ENCODE results near the gene SCAF8. TPM values are rescaled to one million over a fixed set of nuclear protein-coding genes. Genes with fewer than 3 reads are reported as not detected.
"Not testable (repeated sequence)": the region's sequence is repeated elsewhere in the genome, so short reads cannot be mapped to it uniquely, and the experiment has no call there.

SCAF8 gene
- total RNA-seq, 1 donor from 2014 or later = 37.7 TPM

- Mint-ChIP-seq H3K27me3 (ENCODE audit: insufficient read depth) (no peaks in the 10 kb centered on the region), H3K27ac (no peak overlapping the region), H3K4me3 (no peak overlapping the region), H3K4me1 (ENCODE audit: low read depth) (peaks cover 19% of the 10 kb centered on the region), H3K9me3 (no peaks in the 10 kb centered on the region), H3K36me3 (ENCODE audit: low read depth) (peaks cover 31% of the 10 kb centered on the region)
- DNase-seq (ENCODE audit: low spot score) = no peak
- intact Hi-C loops (cut with micrococcal nuclease) = no loop called here
Measured at GRCh38 chr6:154797857-154798256, 64.6 kb downstream of the SCAF8 start.

GRCh38 chr6:154800338-154800737 is 67.1 kb downstream of the SCAF8 start:
- no peaks in the 10 kb centered on the region for H3K9me3 Mint-ChIP-seq
- H3K4me3 Mint-ChIP-seq = no peak overlapping the region
- H3K36me3 Mint-ChIP-seq (ENCODE audit: low read depth) = peaks cover 38% of the 10 kb centered on the region
- H3K4me1 Mint-ChIP-seq (ENCODE audit: low read depth) = peaks cover 19% of the 10 kb centered on the region
- DNase-seq (ENCODE audit: low spot score) = no peak
- no peaks in the 10 kb centered on the region for H3K27me3 Mint-ChIP-seq (ENCODE audit: insufficient read depth)
- H3K27ac Mint-ChIP-seq = peak overlapping the region; percentile 0
- intact Hi-C loops (cut with micrococcal nuclease) = loop anchor here (10.0 kb wide), 1 partner anchor 646 kb away; no protein-coding TSS in a partner anchor

GRCh38 chr6:154805288-154805911 is 72.2 kb downstream of the SCAF8 start:
- no peaks in the 10 kb centered on the region for H3K27me3 Mint-ChIP-seq (ENCODE audit: insufficient read depth)
- peaks cover 37% of the 10 kb centered on the region for H3K36me3 Mint-ChIP-seq (ENCODE audit: low read depth)
- H3K4me1 Mint-ChIP-seq (ENCODE audit: low read depth) = peaks cover 4% of the 10 kb centered on the region
- intact Hi-C loops (cut with micrococcal nuclease) = loop anchor here (1.0 to 10.0 kb wide), 3 partner anchors 72 to 651 kb away; partner anchors contain the start of gene SCAF8
- no peaks in the 10 kb centered on the region for H3K9me3 Mint-ChIP-seq
- H3K27ac Mint-ChIP-seq = no peak overlapping the region
- no peak for DNase-seq (ENCODE audit: low spot score)
- no peak overlapping the region for H3K4me3 Mint-ChIP-seq

- Mint-ChIP-seq H3K9me3 (peaks cover 3% of the 10 kb centered on the region), H3K27me3 (ENCODE audit: insufficient read depth) (no peaks in the 10 kb centered on the region), H3K36me3 (ENCODE audit: low read depth) (peaks cover 48% of the 10 kb centered on the region), H3K4me3 (no peak overlapping the region), H3K27ac (no peak overlapping the region), H3K4me1 (ENCODE audit: low read depth) (no peaks in the 10 kb centered on the region)
- intact Hi-C loops (cut with micrococcal nuclease) = loop anchor here (10.0 kb wide), 1 partner anchor 652 kb away; no protein-coding TSS in a partner anchor
- DNase-seq (ENCODE audit: low spot score) = no peak
Measured at GRCh38 chr6:154806804-154807203, 73.6 kb downstream of the SCAF8 start.

GRCh38 chr6:154811663-154812062 is 78.4 kb downstream of the SCAF8 start:
- H3K36me3 Mint-ChIP-seq (ENCODE audit: low read depth) = peaks cover 58% of the 10 kb centered on the region
- H3K4me3 Mint-ChIP-seq; DNase-seq (ENCODE audit: low spot score); H3K9me3 Mint-ChIP-seq; H3K27ac Mint-ChIP-seq; H3K27me3 Mint-ChIP-seq (ENCODE audit: insufficient read depth); H3K4me1 Mint-ChIP-seq (ENCODE audit: low read depth); intact Hi-C loops (cut with micrococcal nuclease): not testable (repeated sequence)

GRCh38 chr6:154814063-154814462 is 80.8 kb downstream of the SCAF8 start:
- no peak for DNase-seq (ENCODE audit: low spot score)
- H3K4me1 Mint-ChIP-seq (ENCODE audit: low read depth) = no peaks in the 10 kb centered on the region
- peaks cover 60% of the 10 kb centered on the region for H3K36me3 Mint-ChIP-seq (ENCODE audit: low read depth)
- intact Hi-C loops (cut with micrococcal nuclease) = no loop called here
- no peaks in the 10 kb centered on the region for H3K27me3 Mint-ChIP-seq (ENCODE audit: insufficient read depth)
- H3K27ac Mint-ChIP-seq = no peak overlapping the region
- no peak overlapping the region for H3K4me3 Mint-ChIP-seq
- H3K9me3 Mint-ChIP-seq = peaks cover 3% of the 10 kb centered on the region

GRCh38 chr6:154815938-154816820 is 83.0 kb downstream of the SCAF8 start:
- H3K9me3 Mint-ChIP-seq = peaks cover 3% of the 10 kb centered on the region
- no peak overlapping the region for H3K27ac Mint-ChIP-seq
- no peak overlapping the region for H3K4me3 Mint-ChIP-seq
- no peak for DNase-seq (ENCODE audit: low spot score)
- no peaks in the 10 kb centered on the region for H3K27me3 Mint-ChIP-seq (ENCODE audit: insufficient read depth)
- intact Hi-C loops (cut with micrococcal nuclease) = no loop called here
- peaks cover 55% of the 10 kb centered on the region for H3K36me3 Mint-ChIP-seq (ENCODE audit: low read depth)
- H3K4me1 Mint-ChIP-seq (ENCODE audit: low read depth) = no peaks in the 10 kb centered on the region

GRCh38 chr6:154821099-154821498 is 87.9 kb downstream of the SCAF8 start:
- Mint-ChIP-seq H3K9me3 (no peaks in the 10 kb centered on the region), H3K4me1 (ENCODE audit: low read depth) (peaks cover 10% of the 10 kb centered on the region), H3K36me3 (ENCODE audit: low read depth) (peaks cover 52% of the 10 kb centered on the region), H3K4me3 (no peak overlapping the region), H3K27me3 (ENCODE audit: insufficient read depth) (no peaks in the 10 kb centered on the region), H3K27ac (no peak overlapping the region)
- no peak for DNase-seq (ENCODE audit: low spot score)
- intact Hi-C loops (cut with micrococcal nuclease) = no loop called here

- H3K27me3 Mint-ChIP-seq (ENCODE audit: insufficient read depth) = no peaks in the 10 kb centered on the region
- DNase-seq (ENCODE audit: low spot score) = no peak
- H3K36me3 Mint-ChIP-seq (ENCODE audit: low read depth) = peaks cover 47% of the 10 kb centered on the region
- intact Hi-C loops (cut with micrococcal nuclease) = no loop called here
- H3K4me3 Mint-ChIP-seq = no peak overlapping the region
- H3K27ac Mint-ChIP-seq = no peak overlapping the region
- peaks cover 10% of the 10 kb centered on the region for H3K4me1 Mint-ChIP-seq (ENCODE audit: low read depth)
- H3K9me3 Mint-ChIP-seq = no peaks in the 10 kb centered on the region
Measured at GRCh38 chr6:154821638-154822037, 88.4 kb downstream of the SCAF8 start.

GRCh38 chr6:154822947-154823558 is 89.8 kb downstream of the SCAF8 start:
- H3K4me3 Mint-ChIP-seq = no peak overlapping the region
- peaks cover 10% of the 10 kb centered on the region for H3K4me1 Mint-ChIP-seq (ENCODE audit: low read depth)
- intact Hi-C loops (cut with micrococcal nuclease) = no loop called here
- peaks cover 41% of the 10 kb centered on the region for H3K36me3 Mint-ChIP-seq (ENCODE audit: low read depth)
- no peak for DNase-seq (ENCODE audit: low spot score)
- H3K27ac Mint-ChIP-seq = no peak overlapping the region
- H3K9me3 Mint-ChIP-seq = no peaks in the 10 kb centered on the region
- H3K27me3 Mint-ChIP-seq (ENCODE audit: insufficient read depth) = no peaks in the 10 kb centered on the region

GRCh38 chr6:154824076-154824475 is 90.9 kb downstream of the SCAF8 start:
- Mint-ChIP-seq H3K4me1 (ENCODE audit: low read depth) (peaks cover 10% of the 10 kb centered on the region), H3K36me3 (ENCODE audit: low read depth) (peaks cover 32% of the 10 kb centered on the region), H3K27ac (no peak overlapping the region), H3K4me3 (no peak overlapping the region), H3K27me3 (ENCODE audit: insufficient read depth) (no peaks in the 10 kb centered on the region), H3K9me3 (no peaks in the 10 kb centered on the region)
- intact Hi-C loops (cut with micrococcal nuclease) = no loop called here
- DNase-seq (ENCODE audit: low spot score) = no peak

- intact Hi-C loops (cut with micrococcal nuclease) = no loop called here
- H3K9me3 Mint-ChIP-seq = no peaks in the 10 kb centered on the region
- DNase-seq (ENCODE audit: low spot score) = no peak
- H3K27ac Mint-ChIP-seq = no peak overlapping the region
- no peak overlapping the region for H3K4me3 Mint-ChIP-seq
- H3K36me3 Mint-ChIP-seq (ENCODE audit: low read depth) = peaks cover 22% of the 10 kb centered on the region
- no peaks in the 10 kb centered on the region for H3K27me3 Mint-ChIP-seq (ENCODE audit: insufficient read depth)
- no peaks in the 10 kb centered on the region for H3K4me1 Mint-ChIP-seq (ENCODE audit: low read depth)
Measured at GRCh38 chr6:154829970-154830369, 96.8 kb downstream of the SCAF8 start.

GRCh38 chr6:154830771-154831170 is 97.6 kb downstream of the SCAF8 start:
- peaks cover 22% of the 10 kb centered on the region for H3K36me3 Mint-ChIP-seq (ENCODE audit: low read depth)
- H3K9me3 Mint-ChIP-seq = no peaks in the 10 kb centered on the region
- no peaks in the 10 kb centered on the region for H3K4me1 Mint-ChIP-seq (ENCODE audit: low read depth)
- H3K27ac Mint-ChIP-seq = no peak overlapping the region
- no peaks in the 10 kb centered on the region for H3K27me3 Mint-ChIP-seq (ENCODE audit: insufficient read depth)
- no peak overlapping the region for H3K4me3 Mint-ChIP-seq
- DNase-seq (ENCODE audit: low spot score) = no peak
- intact Hi-C loops (cut with micrococcal nuclease) = no loop called here
